HG03432 (cell line): ENCODE measurements around the gene FAM171A1.
"Not testable (repeated sequence)": the region's sequence is repeated elsewhere in the genome, so short reads cannot be mapped to it uniquely, and the experiment has no call there.

Source experiments
- ATAC-seq: cut with Tn5 transposase; IDR thresholded peaks from one replicate; pipeline ENCODE4 v1.9.1; 2021; ENCODE audit warnings: mild to moderate bottlenecking, moderate library complexity; ENCODE audit not compliant: unreplicated experiment

The FAM171A1 gene

DNA sequence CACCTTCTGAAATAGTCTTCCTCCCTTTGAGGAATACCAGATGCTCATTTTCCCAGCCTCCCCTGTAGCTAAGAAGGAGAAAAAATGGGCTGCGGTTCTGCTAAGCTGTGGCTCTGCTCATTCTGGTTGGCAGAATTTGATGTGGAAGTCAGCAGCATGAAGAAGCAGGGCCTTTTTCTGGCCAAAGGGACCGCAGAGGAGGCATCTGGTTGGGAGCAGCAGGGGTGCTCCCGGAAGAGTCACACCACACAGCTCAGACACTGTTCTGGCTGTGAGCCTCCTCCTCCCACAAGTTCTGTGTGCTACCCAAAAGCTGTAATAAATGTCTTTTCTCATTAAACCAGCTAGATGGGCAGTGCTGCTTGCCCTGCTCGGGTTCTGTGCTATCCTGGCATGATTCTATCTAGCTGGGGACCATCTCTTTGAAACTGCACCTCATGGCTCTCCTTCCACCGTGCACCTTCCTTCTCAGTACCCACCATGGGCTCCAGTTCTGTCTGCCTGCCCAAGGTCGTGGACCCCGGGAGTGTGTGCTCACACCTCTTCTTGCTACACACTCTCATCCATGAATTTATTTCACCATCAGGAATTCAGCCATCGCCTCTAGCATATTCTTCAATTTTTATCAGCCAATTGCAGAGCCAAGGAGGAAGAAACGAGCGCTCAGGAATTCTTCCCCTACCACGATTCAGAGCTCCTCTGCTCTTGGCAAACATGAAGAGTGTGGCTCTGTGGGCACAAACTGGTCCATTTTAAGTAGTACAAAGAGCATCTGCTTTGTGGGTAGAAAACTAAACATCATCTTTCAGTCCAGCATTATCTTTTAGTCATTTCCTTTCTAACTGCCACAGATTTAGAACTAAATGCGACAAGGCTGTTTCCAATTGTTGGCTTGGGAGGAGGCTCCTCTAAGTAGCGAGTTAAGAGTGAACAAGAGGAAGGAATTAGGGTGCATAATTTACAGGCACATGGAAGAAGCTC, 76.9 kb downstream of the FAM171A1 start:
- no peak for ATAC-seq

DNA sequence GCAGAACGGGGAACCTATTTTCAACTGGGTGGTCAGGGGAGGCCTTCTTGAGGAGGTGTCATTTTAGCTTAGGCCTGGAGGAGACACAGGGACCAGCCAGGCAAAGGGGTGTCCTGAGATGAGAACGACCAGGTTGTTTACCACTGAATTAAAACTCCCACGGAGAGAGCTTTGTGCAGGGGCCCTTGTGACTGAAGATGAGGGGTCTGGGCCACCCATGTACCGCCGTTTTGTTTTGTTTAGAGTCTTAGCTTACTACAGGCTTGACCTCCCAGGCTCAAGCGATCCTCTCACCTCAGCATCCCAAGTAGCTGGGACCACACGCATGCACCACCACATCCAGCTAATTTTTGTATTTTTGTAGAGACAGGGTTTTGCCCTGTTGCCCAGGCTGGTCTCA, 80.4 kb downstream of the FAM171A1 start:
- ATAC-seq: no peak

GRCh38 chr10:15290150-15290549, 80.9 kb downstream of the FAM171A1 start:
- ATAC-seq: no peak

DNA sequence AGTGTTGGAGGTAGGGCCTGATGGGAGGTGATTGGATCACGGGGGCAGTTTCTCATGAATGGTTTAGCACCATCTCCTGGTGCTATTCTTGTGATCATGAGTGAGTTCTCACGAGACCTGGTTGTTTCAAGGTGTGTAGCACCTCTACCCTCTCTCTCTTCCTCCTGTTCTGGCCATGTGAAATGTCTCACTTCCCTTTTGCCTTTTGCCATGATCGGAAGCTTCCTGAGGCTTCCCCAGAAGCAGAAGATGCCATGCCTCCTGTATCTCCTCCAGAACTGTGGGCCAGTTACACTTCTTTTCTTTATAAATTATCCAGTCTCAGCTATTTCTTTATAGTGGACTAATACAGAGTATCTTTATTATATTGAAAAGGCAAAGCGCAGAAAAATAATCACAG, 90.1 kb downstream of the FAM171A1 start:
- no peak for ATAC-seq

GRCh38 chr10:15280462-15280861, 90.6 kb downstream of the FAM171A1 start:
- ATAC-seq: no peak

- no peak for ATAC-seq
Observed at GRCh38 chr10:15279236-15279635, 91.9 kb downstream of the FAM171A1 start.

DNA sequence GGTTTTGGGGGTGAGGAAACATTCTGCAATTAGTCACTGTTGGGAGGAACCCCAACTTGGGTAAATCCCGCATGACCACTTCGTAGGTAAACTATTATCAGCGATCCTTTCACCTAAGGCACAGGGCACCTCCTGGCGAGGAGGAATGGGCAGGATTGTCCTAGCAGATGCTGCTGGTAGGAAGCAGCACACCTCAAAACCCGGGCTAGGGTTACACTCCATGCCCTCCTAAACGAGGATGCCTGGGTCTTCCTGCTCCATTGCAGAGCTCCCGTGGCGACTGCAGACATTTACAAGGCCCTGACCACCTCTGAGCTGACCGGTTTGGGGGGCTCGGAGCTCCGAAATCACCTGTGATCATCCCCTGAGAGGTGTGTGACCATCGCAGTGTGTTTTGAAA, 92.3 kb downstream of the FAM171A1 start:
- no peak for ATAC-seq

DNA sequence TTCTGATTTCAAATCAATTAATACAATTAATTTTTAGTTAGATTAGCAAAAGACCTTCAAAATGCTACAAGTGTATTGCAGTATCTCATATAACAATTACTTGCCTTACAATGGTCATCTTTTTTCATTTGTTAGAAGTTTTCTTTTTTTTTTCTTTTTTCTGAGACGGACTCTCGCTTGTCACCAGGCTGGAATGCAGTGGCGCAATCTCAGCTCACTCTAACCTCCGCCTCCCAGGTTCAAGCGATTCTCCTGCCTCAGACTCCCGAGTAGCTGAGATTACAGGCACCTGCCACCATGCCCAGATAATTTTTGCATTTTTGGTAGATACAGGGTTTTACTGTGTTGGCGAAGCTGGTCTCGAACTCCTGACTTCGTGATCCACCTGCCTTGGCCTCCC, 95.0 kb downstream of the FAM171A1 start:
- not testable (repeated sequence) for ATAC-seq

GRCh38 chr10:15269838-15270237, 101.3 kb downstream of the FAM171A1 start:
- not testable (repeated sequence) for ATAC-seq

DNA sequence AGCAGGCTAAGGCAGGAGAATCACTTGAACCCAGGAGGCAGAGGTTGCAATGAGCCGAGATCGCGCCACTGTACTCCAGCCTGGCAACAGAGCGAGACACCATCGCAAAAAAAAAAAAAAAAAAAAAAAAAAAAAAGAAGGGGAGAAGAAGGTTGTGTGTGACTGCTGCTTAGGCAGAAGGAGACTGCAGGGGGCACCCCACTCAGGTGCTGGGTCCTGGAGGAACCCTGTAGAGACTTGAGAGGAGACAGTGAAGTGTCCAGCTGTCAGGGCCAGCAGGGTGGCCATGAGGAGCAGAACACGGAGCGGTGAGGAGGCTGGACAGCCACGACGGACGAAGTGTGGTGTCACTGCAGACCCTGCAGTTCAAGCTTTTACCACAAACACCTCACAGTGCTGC, 103.6 kb downstream of the FAM171A1 start:
- no peak for ATAC-seq

DNA sequence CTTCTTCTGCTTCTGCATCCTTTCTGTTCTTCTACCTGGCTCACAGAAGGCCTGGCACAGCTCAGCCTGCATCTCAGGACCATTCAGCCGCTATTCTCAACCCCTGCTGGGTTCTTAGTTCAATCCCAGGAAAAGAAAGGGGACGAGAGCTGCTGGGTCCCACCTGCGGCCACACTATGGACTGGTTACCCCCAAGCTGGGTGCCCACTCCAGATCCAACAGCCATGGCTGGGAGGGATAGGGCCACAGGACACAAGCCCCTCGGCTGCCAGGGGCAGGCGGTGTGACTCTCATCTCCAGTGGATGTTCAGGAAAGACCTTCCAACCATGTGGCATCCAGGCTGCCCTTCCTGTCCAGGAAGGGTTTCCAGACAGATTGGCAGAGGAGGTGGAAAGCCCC, 105.0 kb downstream of the FAM171A1 start:
- ATAC-seq: no peak

DNA sequence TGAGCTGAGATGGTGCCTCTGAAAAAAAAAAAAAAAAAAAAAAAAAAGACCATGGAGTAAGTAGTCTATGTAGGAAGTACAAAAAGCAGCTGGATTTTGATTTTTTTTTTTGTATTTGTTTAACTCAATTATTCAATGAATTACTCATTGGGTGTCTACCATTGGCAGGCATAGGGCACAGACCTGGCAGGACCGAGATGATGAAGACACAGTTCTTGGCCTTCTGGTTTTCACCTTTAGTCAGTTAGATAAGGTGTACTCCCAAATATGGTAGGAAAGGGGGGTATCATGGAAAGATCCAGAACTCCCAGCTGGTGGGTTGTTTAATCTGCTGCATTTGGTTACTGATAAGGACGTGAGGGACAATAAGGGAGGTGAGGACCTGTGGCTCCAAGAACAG, 105.5 kb downstream of the FAM171A1 start:
- no peak for ATAC-seq

DNA sequence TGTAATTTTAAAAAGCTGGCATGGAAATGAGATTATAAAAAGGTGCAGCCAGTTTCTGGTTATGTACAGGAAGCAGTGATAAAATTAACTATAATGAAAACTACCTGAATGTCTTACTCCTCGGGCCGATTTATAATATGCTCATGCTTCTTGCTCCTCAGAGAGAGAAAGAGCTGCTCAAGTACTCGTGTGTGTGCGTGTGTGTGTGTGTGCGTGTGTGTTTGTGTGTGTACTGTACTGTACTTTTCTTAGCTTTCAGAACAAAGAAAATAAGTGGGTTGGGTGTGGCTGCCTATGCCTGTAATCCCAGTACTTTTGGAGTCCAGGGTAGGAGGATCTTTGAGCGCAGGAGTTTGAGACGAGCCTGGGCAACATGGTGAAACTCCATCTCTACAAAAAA, 106.0 kb downstream of the FAM171A1 start:
- ATAC-seq: no peak

- no peak for ATAC-seq
Observed at GRCh38 chr10:15263657-15264323, 107.3 kb downstream of the FAM171A1 start.

DNA sequence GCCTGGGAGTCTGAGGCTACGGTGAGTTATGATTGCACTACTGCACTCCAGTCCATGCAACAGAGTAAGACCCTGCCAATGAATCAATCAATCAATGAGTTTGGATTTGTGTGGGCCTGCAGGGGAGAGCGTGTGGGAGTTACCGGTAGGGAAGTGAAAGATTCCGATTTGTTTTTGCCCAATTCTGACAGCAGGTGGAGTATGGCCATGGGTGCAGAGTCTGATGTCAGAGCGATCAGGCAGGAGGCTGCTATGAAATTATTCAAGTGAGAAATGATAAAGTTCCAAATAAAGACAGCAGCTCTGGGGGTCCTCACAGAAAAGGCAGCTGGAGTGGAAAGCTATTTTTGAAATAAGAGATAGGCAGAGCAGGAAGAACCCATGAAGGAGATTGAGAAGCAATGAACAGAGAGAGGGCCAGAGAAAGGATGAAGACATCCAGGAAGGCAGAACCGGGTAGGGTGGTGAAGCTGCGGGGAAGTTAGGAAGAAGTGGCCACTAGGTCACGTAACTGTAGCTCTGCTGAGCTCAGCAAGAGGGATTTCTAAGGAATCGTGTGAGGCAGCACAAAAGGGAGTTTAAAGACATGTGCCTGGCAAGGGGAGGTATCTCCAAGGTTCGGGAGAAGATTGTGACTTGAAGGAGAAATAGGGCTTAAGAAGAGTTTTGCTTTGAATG, 108.9 kb downstream of the FAM171A1 start:
- no peak for ATAC-seq

DNA sequence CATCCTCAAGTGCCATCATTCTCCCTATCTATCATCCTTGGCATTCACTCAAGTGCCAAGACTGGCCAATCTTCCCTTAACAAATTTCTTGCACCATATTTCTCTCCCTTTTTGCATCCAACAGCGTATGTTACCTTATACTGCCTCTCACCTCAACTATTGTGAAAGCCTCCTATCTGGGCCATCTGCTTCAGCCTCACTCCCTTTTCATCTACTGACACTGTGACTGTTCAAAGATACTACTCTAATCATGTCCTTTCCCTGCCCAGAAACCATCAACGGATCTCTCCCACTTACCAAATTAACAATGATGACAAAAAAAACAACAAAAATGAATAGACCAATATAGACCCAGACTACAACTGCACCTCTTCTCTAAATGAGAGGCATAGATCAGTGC, 112.0 kb downstream of the FAM171A1 start:
- no peak for ATAC-seq

DNA sequence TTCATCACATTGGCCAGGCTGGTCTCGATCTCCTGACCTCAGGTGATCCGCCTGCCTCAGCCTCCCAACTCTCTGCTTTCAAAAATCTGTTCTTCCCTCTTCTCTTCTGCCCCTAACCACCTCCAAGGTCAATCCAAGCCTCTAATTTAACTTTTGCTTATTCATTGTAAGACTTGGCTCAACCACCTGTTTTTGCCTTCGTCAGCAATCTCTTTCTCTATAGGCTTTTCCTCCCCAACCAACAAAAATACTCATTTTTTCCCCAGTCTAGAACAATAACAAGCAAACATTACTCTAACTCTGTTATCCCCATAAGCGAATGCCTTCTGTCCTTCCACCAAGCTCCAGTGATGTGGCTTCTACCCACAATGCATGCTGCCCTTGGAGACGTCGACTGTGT, 112.8 kb downstream of the FAM171A1 start:
- ATAC-seq: no peak

DNA sequence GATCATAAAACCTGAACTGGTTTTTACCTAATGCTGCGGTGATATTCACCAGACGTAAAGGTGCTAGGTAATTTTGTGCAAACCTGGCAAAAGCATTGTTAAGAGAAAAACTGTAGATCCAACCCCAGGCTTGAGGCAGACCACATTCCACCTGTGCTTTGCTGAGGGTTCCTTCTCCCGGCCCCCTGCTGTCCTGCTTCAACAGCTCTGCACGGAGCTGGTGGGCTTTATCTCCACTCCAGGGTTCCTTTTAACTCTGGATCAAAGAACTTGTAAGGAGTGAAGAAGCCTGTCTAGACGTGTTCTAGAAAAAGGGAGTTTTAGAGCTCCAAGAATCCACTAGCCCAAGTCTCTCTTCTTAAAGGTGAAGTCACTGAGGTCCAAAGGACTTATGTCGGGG, 115.1 kb downstream of the FAM171A1 start:
- no peak for ATAC-seq

DNA sequence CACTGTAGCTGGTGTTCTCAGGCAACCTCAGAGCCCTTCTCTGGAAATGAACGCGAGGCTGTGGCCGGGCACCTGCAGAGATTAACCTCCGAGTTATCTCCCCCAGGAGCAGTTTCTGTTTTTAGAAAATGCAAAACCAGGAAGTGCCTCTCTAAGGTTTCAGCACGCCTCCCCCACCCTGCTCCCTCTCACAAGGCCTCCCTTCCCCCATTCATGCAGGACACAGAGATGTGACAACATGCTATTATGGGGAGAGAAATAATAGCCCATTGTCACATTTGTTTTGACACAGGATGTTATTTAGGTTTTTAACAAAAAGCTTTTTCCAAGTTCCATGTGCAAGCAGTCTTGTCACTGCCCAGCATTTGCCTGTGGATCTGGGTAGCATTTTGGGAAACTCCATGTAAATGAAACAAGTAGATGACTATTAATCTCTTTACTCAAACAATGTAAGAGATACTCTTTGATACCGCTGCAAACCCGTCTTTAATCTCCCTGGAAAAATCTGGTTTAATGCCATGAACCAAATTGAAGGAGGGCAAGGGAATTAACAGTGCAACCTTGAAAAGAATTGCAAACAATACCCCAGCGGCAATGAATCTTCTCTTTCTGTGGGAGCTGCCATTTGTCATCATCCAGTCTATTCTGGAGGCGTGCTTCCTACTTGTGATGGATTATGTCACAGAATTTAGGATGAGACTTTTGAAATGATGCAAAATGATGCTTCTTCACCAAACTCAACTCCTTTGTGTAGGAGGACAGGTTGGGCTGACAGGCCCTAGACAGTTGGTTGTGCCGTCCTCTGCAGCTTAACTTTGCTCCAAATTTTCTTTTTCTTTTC, 116.1 kb downstream of the FAM171A1 start:
- ATAC-seq: peak; percentile 72

GRCh38 chr10:15253951-15254807, 116.9 kb downstream of the FAM171A1 start:
- peak; percentile 54 for ATAC-seq
